Measurements from ENCODE around the gene CLEC6A. TPM values are rescaled to one million over a fixed set of nuclear protein-coding genes. Genes with fewer than 3 reads are reported as not detected.

Gene CLEC6A
- total and polyA plus RNA-seq, 2 donors from 2014 or later: not detected

- Histone ChIP-seq H3K27me3 (ENCODE audit: control insufficient read depth, insufficient read depth, low read length) (no peaks in the 10 kb centered on the region), H3K27ac (ENCODE audit: low read depth in 2 of 2, low read length in 2 of 2) (no peak overlapping the region), H3K4me1 (ENCODE audit: control insufficient read depth in 2 of 3, insufficient read depth in 2 of 3, low read depth in 1 of 3, low read length in 3 of 3) (no peaks in the 10 kb centered on the region), H3K9me3 (ENCODE audit: control insufficient read depth in 2 of 3, insufficient read depth in 1 of 3, low read length in 3 of 3) (no peaks in the 10 kb centered on the region), H3K36me3 (ENCODE audit: control insufficient read depth in 2 of 3, insufficient read depth in 3 of 3, low read length in 3 of 3) (no peaks in the 10 kb centered on the region), H3K4me3 (ENCODE audit: low read length in 3 of 3) (no peak overlapping the region), H3K9ac (ENCODE audit: low read length in 3 of 3) (no peak overlapping the region)
- DNase-seq (no peak), FAIRE-seq (no peak)
- TF ChIP-seq CTCF (IDR thresholded peaks at IDR 0.05; ENCODE audit: borderline replicate concordance, extremely low read depth, insufficient read depth): no peak
- intact Hi-C loops (cut with DNase I): no loop called here
Measured at GRCh38 chr12:8461426-8461825, 5.7 kb downstream of the CLEC6A start.

GRCh38 chr12:8465301-8465996, 9.7 kb downstream of the CLEC6A start:
- H3K4me3 ChIP-seq (ENCODE audit: low read length in 3 of 3): no peak overlapping the region
- no peaks in the 10 kb centered on the region for H3K4me1 ChIP-seq (ENCODE audit: control insufficient read depth in 2 of 3, insufficient read depth in 2 of 3, low read depth in 1 of 3, low read length in 3 of 3)
- FAIRE-seq: no peak
- no peak for TF ChIP-seq CTCF (IDR thresholded peaks at IDR 0.05; ENCODE audit: borderline replicate concordance, extremely low read depth, insufficient read depth)
- H3K9me3 ChIP-seq (ENCODE audit: control insufficient read depth in 2 of 3, insufficient read depth in 1 of 3, low read length in 3 of 3): peaks cover 0 to 2% (median 0%) of the 10 kb centered on the region in 3 donors
- intact Hi-C loops (cut with DNase I): no loop called here
- no peak overlapping the region for H3K9ac ChIP-seq (ENCODE audit: low read length in 3 of 3)
- DNase-seq: no peak
- H3K27me3 ChIP-seq (ENCODE audit: control insufficient read depth, insufficient read depth, low read length): no peaks in the 10 kb centered on the region
- no peaks in the 10 kb centered on the region for H3K36me3 ChIP-seq (ENCODE audit: control insufficient read depth in 2 of 3, insufficient read depth in 3 of 3, low read length in 3 of 3)
- no peak overlapping the region for H3K27ac ChIP-seq (ENCODE audit: low read depth in 2 of 2, low read length in 2 of 2)

GRCh38 chr12:8466241-8466640, 10.5 kb downstream of the CLEC6A start:
- H3K9ac ChIP-seq (ENCODE audit: low read length in 3 of 3): no peak overlapping the region
- H3K4me3 ChIP-seq (ENCODE audit: low read length in 3 of 3): no peak overlapping the region
- intact Hi-C loops (cut with DNase I): no loop called here
- DNase-seq (no peak), FAIRE-seq (no peak)
- H3K36me3 ChIP-seq (ENCODE audit: control insufficient read depth in 2 of 3, insufficient read depth in 3 of 3, low read length in 3 of 3): no peaks in the 10 kb centered on the region
- no peaks in the 10 kb centered on the region for H3K27me3 ChIP-seq (ENCODE audit: control insufficient read depth, insufficient read depth, low read length)
- H3K4me1 ChIP-seq (ENCODE audit: control insufficient read depth in 2 of 3, insufficient read depth in 2 of 3, low read depth in 1 of 3, low read length in 3 of 3): no peaks in the 10 kb centered on the region
- no peak for TF ChIP-seq CTCF (IDR thresholded peaks at IDR 0.05; ENCODE audit: borderline replicate concordance, extremely low read depth, insufficient read depth)
- H3K27ac ChIP-seq (ENCODE audit: low read depth in 2 of 2, low read length in 2 of 2): no peak overlapping the region
- H3K9me3 ChIP-seq (ENCODE audit: control insufficient read depth in 2 of 3, insufficient read depth in 1 of 3, low read length in 3 of 3): peaks cover 0 to 2% (median 0%) of the 10 kb centered on the region in 3 donors

DNA sequence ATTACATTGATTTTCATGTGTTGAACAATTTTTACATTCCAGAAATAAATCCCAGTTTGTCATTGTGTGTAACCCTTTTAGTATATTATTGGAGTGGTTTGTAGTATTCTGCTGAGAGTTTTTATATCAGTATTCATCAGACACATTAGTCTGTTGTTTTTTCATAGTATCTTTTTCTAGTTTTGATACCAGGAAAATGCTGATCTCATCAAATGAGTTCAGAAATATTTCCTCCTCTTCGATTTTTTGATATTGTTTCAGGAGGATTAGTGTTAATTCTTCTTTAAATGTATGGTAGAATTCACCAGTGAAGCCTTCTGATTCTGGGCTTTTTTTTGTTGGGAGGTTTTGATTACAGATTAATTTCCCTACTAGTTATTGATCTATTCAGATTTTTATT, 15.3 kb downstream of the CLEC6A start:
- intact Hi-C loops (cut with DNase I): no loop called here
- Histone ChIP-seq H3K9me3 (ENCODE audit: control insufficient read depth in 2 of 3, insufficient read depth in 1 of 3, low read length in 3 of 3) (peaks cover 0 to 2% (median 0%) of the 10 kb centered on the region in 3 donors), H3K36me3 (ENCODE audit: control insufficient read depth in 2 of 3, insufficient read depth in 3 of 3, low read length in 3 of 3) (no peaks in the 10 kb centered on the region), H3K9ac (ENCODE audit: low read length in 3 of 3) (no peak overlapping the region), H3K4me3 (ENCODE audit: low read length in 3 of 3) (no peak overlapping the region), H3K4me1 (ENCODE audit: control insufficient read depth in 2 of 3, insufficient read depth in 2 of 3, low read depth in 1 of 3, low read length in 3 of 3) (no peaks in the 10 kb centered on the region), H3K27ac (ENCODE audit: low read depth in 2 of 2, low read length in 2 of 2) (no peak overlapping the region), H3K27me3 (ENCODE audit: control insufficient read depth, insufficient read depth, low read length) (no peaks in the 10 kb centered on the region)
- no peak for DNase-seq
- no peak for TF ChIP-seq CTCF (IDR thresholded peaks at IDR 0.05; ENCODE audit: borderline replicate concordance, extremely low read depth, insufficient read depth)
- no peak for FAIRE-seq

Data from kidney (tissue), 14 donors.